ENCODE data around the gene ZAR1L. TPM values are rescaled to one million over a fixed set of nuclear protein-coding genes. Genes with fewer than 3 reads are reported as not detected.
A peak's percentile ranks its signal among the peaks of the same experiment; 100 is the strongest.

Gene ZAR1L
- polyA plus RNA-seq, 4 donors, result not detected

GRCh38 chr13:32305646-32306045, 9.5 kb downstream of the ZAR1L start:
- DNase-seq (ENCODE audit: low read depth in 4 of 4, low spot score in 3 of 4), result no peak

GRCh38 chr13:32302461-32302860, 12.7 kb downstream of the ZAR1L start:
- no peak for DNase-seq (ENCODE audit: low read depth in 4 of 4, low spot score in 3 of 4)

GRCh38 chr13:32300920-32301319, 14.2 kb downstream of the ZAR1L start:
- no peak for DNase-seq (ENCODE audit: low read depth in 4 of 4, low spot score in 3 of 4)

- no peak for DNase-seq (ENCODE audit: low read depth in 4 of 4, low spot score in 3 of 4)
Measured at GRCh38 chr13:32300406-32300805, 14.8 kb downstream of the ZAR1L start.

- no peak for DNase-seq (ENCODE audit: low read depth in 4 of 4, low spot score in 3 of 4)
Measured at GRCh38 chr13:32299893-32300292, 15.3 kb downstream of the ZAR1L start.

GRCh38 chr13:32298695-32299094, 16.5 kb downstream of the ZAR1L start:
- DNase-seq (ENCODE audit: low read depth in 4 of 4, low spot score in 3 of 4), result no peak

GRCh38 chr13:32297206-32297605, 18.0 kb downstream of the ZAR1L start:
- no peak for DNase-seq (ENCODE audit: low read depth in 4 of 4, low spot score in 3 of 4)

- no peak for DNase-seq (ENCODE audit: low read depth in 4 of 4, low spot score in 3 of 4)
Measured at GRCh38 chr13:32285633-32285965, 29.6 kb downstream of the ZAR1L start.

GRCh38 chr13:32284927-32285632, 30.1 kb downstream of the ZAR1L start:
- DNase-seq (ENCODE audit: low read depth in 4 of 4, low spot score in 3 of 4), result peak; percentile 47 to 77 (median 62)

GRCh38 chr13:32282096-32282711, 33.0 kb downstream of the ZAR1L start:
- DNase-seq (ENCODE audit: low read depth in 4 of 4, low spot score in 3 of 4), result no peak

- DNase-seq (ENCODE audit: low read depth in 4 of 4, low spot score in 3 of 4), result no peak
Measured at GRCh38 chr13:32281096-32281495, 34.1 kb downstream of the ZAR1L start.

GRCh38 chr13:32278426-32278825, 36.7 kb downstream of the ZAR1L start:
- no peak for DNase-seq (ENCODE audit: low read depth in 4 of 4, low spot score in 3 of 4)

- DNase-seq (ENCODE audit: low read depth in 4 of 4, low spot score in 3 of 4), result no peak
Measured at GRCh38 chr13:32277839-32278238, 37.3 kb downstream of the ZAR1L start.

GRCh38 chr13:32272021-32272683, 43.0 kb downstream of the ZAR1L start:
- DNase-seq (ENCODE audit: low read depth in 4 of 4, low spot score in 3 of 4), result no peak

- DNase-seq (ENCODE audit: low read depth in 4 of 4, low spot score in 3 of 4), result no peak
Measured at GRCh38 chr13:32267836-32268439, 47.2 kb downstream of the ZAR1L start.

GRCh38 chr13:32266130-32266529, 49.0 kb downstream of the ZAR1L start:
- DNase-seq (ENCODE audit: low read depth in 4 of 4, low spot score in 3 of 4), result no peak

- DNase-seq (ENCODE audit: low read depth in 4 of 4, low spot score in 3 of 4), result no peak
Measured at GRCh38 chr13:32265726-32266125, 49.4 kb downstream of the ZAR1L start.

GRCh38 chr13:32264407-32264806, 50.8 kb downstream of the ZAR1L start:
- no peak for DNase-seq (ENCODE audit: low read depth in 4 of 4, low spot score in 3 of 4)

- DNase-seq (ENCODE audit: low read depth in 4 of 4, low spot score in 3 of 4), result no peak
Measured at GRCh38 chr13:32262619-32263018, 52.5 kb downstream of the ZAR1L start.

GRCh38 chr13:32262165-32262564, 53.0 kb downstream of the ZAR1L start:
- DNase-seq (ENCODE audit: low read depth in 4 of 4, low spot score in 3 of 4), result no peak

- DNase-seq (ENCODE audit: low read depth in 4 of 4, low spot score in 3 of 4), result no peak
Measured at GRCh38 chr13:32261567-32261966, 53.6 kb downstream of the ZAR1L start.

GRCh38 chr13:32259116-32259515, 56.0 kb downstream of the ZAR1L start:
- no peak for DNase-seq (ENCODE audit: low read depth in 4 of 4, low spot score in 3 of 4)

Data from right renal pelvis (tissue), 4 donors.